Inflammatory macrophage treated with lipopolysaccharide for 1 hour (primary cell): Measurements from ENCODE around the gene IL27RA.
A peak's percentile ranks its signal among the peaks of the same experiment; 100 is the strongest.
"Not testable (repeated sequence)": the region's sequence is repeated elsewhere in the genome, so short reads cannot be mapped to it uniquely, and the experiment has no call there.

Experiments used
- DNase-seq, 2 donors: peaks; one replicate each; pipeline ENCODE4 v3.0.0-alpha.2; 2020 to 2022

The IL27RA gene

DNA sequence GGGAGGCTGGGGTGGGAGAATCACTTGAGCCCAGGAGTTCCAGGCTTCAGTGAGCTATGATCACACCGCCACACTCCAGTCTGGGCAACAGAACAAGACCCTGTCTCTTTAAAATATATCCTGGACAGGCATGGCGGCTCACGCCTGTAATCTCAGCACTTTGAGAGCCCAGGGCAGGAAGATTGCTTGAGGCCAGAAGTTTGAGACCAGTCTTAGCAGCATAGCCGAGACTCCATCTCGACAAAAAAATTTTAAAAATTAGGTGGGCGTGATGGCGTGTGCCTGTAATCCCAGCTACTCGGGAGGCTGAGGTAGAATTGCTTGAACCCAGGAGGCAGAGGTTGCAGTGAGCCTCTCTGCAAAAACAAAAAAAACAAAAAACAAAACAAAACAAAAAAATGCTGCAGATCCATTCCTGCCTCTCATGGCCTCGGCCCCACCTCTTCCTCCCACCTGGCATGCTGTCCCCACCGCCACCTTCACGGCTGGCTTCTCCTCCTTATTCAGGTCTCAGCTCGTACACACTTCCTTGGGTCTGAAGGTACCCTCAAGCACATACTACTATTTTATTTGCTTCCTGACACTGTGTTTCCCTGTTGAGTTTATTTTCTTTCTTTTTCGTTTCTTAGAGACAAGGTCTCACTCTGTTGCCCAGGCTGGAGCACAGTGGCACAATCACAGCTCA, 30.7 kb upstream of the IL27RA start:
- DNase-seq, result no peak

DNA sequence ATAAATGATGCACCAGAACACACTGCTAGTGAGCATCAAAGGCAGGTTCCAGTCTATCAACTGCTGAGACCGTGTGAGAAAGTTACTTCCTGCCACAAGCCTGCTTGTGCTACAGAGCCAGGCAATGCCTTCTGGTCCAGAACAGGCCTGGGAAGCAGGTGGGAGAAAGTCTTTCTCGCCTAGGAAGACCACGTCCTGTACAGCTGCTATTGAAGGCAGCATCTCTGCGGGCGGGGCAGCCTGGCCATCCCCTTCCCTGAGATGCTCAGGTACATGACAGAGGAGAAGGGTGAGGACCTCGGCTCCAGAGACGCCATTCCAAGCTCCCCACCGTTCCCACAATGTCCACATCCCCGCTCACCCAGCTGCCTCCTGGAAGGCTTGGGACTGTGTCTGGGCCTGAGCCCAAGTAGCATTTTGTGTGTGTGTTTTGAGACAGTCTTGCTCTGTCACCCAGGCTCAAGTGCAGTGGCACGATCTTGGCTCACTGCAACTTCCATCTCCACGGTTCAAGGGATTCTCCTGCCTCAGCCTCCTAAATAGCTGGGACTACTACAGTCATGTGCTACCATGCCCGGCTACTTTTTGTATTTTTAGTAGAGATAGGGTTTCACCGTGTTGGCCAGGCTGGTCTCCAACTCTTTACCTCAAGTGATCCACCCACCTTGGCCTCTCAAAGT, 28.9 kb upstream of the IL27RA start:
- DNase-seq, result no peak

- no peak for DNase-seq
Measured at GRCh38 chr19:14003251-14004055, 28.1 kb upstream of the IL27RA start.

GRCh38 chr19:14004619-14005348, 26.8 kb upstream of the IL27RA start:
- peak; percentile 79 to 87 for DNase-seq

- DNase-seq, result peak; percentile 75 to 90
Measured at GRCh38 chr19:14005349-14006084, 26.0 kb upstream of the IL27RA start.

DNA sequence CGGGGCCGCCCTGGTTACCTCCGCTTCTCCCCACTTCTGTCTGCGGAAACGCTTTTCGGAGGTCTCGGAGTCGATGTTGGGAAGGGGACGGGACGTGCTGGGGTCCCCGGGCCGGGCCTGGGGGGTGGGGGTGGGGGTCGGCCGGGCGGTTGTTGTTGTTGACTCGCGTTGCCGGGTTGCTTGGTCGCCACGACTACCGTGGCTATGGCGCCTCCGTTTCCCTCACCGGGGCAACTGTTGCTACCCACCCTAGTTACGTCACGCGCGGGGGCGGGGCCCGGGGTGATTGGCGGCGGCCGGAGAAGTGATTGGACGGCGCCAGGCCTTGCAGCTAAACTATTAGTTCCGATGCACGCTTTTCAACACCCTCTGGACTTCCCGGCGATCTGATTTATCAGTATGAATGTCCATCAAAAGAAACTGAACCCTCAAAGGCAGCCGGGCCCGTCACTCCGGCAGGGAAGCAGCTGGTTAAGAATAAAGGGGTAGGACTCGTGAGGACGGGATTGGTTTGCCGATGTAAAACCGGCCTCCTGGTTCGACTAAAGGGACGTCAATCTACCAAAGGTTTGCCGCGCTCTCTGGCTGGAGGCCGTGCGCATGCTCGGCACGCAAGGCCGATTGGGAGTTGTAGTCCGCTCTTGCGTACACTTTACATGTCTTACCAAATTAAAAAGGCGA, 25.3 kb upstream of the IL27RA start, which contains the start of gene RFX1:
Gene RFX1, minus strand, starts transcription at position 236 of the 681 bp plus-strand sequence. CDS start 12,477 bp downstream, outside the sequence.
- DNase-seq, result peak; percentile 100

DNA sequence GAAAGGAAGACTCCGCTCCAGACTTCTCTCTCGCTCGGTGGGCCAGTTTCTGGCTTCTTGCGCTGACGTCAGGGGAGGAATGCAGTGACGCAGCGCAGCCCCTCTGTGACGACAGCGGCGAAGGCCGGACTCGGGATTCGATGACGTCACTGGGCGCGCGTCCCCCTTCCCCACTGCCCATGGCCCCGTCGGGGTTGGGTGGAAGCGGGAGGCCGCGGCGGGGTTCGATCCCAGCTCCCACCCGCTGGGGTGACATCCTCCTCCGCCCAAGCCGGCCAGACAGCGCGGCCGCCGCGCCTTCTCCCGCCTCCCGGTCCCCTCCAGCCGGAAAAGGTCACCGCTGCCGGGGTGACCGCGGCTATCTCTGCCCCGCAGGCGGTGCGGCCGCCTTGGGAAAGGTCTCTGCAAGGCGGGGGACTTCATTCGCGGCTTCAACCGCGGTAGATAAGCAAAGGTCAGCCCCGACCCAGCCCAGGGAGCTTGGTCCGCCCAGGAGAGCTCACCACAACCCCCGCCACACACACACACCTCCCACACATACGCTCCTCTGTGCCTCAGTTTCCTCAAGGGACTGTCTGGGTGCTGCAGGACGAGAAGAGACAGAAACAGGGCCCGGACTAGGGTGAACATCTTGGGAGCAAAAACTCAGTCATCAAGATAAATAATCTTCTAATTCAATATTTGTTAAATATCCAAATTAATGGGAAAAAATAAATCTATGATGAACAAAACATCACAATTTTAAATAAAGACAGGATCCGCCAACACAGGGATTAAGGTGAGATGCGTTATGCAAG, 24.6 kb upstream of the IL27RA start:
- DNase-seq, result no peak

- no peak for DNase-seq
Measured at GRCh38 chr19:14012378-14012915, 19.1 kb upstream of the IL27RA start.

DNA sequence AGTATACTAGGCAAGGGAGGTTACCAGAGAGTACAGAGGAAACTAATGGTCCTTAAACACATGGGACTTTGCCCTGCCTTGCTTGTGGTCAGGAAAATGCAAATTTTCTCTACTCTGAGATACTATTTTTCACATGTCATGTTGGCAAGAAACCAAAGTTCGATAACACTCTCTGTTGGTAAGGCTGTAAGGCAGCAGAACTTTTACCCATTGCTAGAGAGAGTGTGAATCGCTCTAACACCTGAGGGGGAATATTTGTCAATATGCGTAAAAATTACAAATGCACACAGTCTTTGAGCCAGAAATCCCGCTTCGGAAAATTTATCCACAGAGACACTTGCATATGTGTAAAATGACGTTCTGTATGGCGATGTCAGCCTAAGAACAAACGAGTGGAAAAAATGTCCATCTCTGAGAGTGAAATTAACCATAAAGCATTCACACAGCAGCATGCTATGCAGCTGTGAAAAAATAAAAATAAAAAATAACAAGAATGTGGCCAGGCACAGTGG, 16.0 kb upstream of the IL27RA start:
- DNase-seq, result no peak

DNA sequence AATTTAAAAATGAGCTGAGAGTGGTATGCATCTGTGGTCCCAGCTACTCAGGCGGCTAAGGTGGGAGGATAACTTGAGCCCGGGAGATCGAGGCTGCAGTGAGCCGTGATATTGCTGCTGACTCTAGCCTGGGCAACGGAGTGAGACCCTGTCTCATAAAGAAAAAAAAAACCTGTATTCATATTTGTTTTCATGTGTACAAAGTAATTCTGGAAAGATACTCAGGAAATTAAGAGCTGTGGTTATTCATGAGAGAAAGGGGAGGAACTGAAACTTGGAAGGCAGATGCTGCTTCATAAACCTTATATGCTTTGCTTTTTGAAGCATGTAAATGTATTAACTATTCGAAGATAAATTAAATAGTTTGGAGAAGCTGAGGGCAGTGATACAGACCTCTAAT, 12.5 kb upstream of the IL27RA start:
- DNase-seq, result peak in 1 of 2 donors; percentile 23

GRCh38 chr19:14019739-14020138, 11.8 kb upstream of the IL27RA start:
- DNase-seq, result not testable (repeated sequence)

GRCh38 chr19:14021474-14021873, 10.1 kb upstream of the IL27RA start:
- no peak for DNase-seq

DNA sequence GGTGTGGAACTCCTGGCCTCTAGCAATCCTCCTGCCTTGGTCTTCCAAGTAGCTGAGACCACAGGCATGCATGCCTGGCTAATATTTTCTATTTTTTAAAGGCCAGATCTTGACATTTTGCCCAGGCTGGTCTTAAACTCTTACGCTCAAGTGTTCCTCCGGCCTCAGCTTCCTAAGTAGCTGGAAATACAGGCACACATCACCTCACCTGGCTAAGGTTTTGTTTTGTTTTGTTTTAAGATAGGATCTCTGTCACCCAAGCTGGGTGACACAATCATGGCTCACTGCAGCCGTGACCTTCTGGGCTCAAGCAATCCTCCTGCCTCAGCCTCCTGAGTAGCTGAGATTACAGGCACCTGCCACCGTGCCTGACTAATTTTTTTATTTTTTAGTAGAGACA, 9.1 kb upstream of the IL27RA start:
- no peak for DNase-seq

- DNase-seq, result peak; percentile 81 to 85
Measured at GRCh38 chr19:14023404-14024235, 7.9 kb upstream of the IL27RA start.

DNA sequence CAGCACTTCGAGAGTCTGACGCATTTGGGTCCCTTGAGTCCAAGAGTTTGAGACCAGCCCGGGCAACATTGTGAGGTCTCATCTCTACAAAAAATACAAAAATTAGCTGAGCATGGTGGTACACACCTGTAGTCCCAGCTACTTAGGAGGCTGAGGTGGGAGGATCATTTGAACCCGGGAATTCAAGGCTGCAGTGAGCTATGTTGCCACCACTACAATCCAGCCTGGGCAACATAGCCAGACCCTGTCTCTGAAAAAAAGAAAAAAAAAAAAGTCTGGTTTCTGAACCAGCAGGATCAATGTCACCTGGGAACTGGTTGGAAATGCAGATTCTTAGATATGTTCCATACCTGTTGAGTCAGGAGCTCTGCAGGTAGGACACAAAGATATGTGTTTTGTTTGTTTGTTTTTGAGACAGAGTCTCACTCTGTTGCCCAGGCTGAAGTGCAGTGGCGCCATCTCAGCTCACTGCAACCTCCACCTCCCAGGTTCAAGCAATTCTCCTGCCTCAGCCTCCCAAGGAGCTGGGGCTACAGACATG, 4.8 kb upstream of the IL27RA start:
- DNase-seq, result not testable (repeated sequence)

DNA sequence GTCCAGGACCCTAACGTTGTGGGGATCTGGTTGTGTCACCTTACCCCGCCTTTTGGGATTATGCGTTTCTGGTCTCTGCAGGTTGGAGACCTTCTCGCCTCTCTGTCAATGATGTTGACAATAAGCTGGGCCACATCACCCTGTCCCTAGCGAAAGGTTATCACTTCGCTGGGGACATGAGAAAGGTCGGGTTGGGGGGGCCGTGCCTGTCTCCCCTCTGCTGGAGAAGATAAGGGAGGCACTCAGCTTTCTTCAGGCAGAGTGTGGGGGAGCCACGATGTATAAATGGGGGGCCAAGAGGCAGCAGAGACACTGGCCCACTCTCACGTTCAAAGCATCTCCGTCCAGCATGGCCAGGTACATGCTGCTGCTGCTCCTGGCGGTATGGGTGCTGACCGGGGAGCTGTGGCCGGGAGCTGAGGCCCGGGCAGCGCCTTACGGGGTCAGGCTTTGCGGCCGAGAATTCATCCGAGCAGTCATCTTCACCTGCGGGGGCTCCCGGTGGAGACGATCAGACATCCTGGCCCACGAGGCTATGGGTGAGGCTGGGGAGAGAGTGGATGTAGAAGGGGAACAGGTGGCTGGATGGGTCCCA, 3.6 kb upstream of the IL27RA start, which contains the start of gene RLN3:
Gene RLN3, plus strand, starts transcription at position 293 of the 595 bp plus-strand sequence. Its CDS starts 57 bp downstream, at position 350.
- no peak for DNase-seq

GRCh38 chr19:14028901-14029300, 2.7 kb upstream of the IL27RA start:
- DNase-seq, result no peak

DNA sequence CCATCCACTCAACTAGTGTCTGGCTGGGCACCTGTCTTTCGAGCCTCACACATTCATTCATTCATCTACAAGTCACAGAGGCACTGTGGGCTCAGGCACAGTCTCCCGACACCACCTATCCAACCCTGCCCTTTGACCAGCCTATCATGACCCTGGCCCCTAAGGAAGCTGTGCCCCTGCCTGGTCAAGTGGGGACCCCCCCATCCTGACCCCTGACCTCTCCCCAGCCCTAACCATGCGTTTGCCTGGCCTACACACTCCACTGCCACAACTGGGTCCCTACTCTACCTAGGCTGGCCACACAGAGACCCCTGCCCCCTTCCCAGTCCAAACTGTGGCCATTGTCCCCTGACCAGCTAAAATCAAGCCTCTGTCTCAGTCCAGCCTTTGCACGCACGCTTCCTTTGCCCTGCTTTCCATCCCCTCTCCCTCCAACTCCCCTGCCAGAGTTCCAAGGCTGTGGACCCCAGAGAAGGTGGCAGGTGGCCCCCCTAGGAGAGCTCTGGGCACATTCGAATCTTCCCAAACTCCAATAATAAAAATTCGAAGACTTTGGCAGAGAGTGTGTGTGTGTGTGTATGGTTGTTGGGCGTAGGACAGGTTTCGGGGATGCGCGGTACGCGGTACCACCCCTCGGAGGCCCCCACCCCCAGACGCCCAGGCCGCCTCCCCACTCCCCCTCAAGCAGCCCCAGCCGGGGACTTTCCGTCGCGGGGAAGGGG, 404 bp upstream of the IL27RA start:
- no peak for DNase-seq
